Sigmoid colon (tissue), 4 donors: Measurements from ENCODE around the gene MCCC1.

Experiments used
- CTCF ChIP-seq, 4 experiments: fragments of 450-650 bp in 3 of 4; fragments of 200-600 bp in 1 of 4; IDR thresholded peaks; one replicate each; pipeline ENCODE4 v1.5.1; 2016 to 2019; ENCODE audit warnings: antibody characterized with exemption in 4 of 4, mild to moderate bottlenecking in 3 of 4, moderate library complexity in 2 of 4
- POLR2A ChIP-seq, 2 donors: fragments of 450-650 bp; IDR thresholded peaks; one replicate each; pipeline ENCODE4 v1.6.1; 2016; ENCODE audit warnings: antibody characterized with exemption in 2 of 2, mild to moderate bottlenecking in 2 of 2, moderate library complexity in 2 of 2
- POLR2AphosphoS5 ChIP-seq, 4 donors: sonication (generic); formaldehyde crosslinking; IDR thresholded peaks; one replicate each; pipeline ENCODE4 v1.6.1; 2017; ENCODE audit warnings: antibody characterized with exemption in 4 of 4

GRCh38 chr3:183131735-183132134 lies 32.4 kb upstream of the MCCC1 start:
- TF ChIP-seq CTCF (IDR thresholded peaks at IDR 0.05): no peak
- TF ChIP-seq POLR2A (IDR thresholded peaks at IDR 0.05): no peak
- TF ChIP-seq POLR2AphosphoS5 (IDR thresholded peaks at IDR 0.05): no peak
